H1 (cell line): ENCODE measurements around the gene PDE4D. TPM values are rescaled to one million over a fixed set of nuclear protein-coding genes. Genes with fewer than 3 reads are reported as not detected.

ENCODE experiments used
- BACH1 ChIP-seq: IDR thresholded peaks from 2 replicates; pipeline ENCODE4 v1.6.1; 2012; ENCODE audit warnings: low read length, improper control_type of control experiment
- HDAC2 ChIP-seq, 2 experiments: fragments of 300-600 bp in 1 of 2; sonication (generic) in 1 of 2; IDR thresholded peaks; 2 replicates each; pipeline ENCODE4 v1.6.1; 2011 to 2012; ENCODE audit warnings: low read depth in 2 of 2, low read length in 2 of 2, mild to moderate bottlenecking in 2 of 2, moderate library complexity in 2 of 2, borderline replicate concordance in 1 of 2, inconsistent platforms in 1 of 2
- SIX5 ChIP-seq: IDR thresholded peaks from 2 replicates; pipeline ENCODE4 v1.6.1; 2011; ENCODE audit warnings: mild to moderate bottlenecking, low read depth, low read length
- TAF1 ChIP-seq: IDR thresholded peaks from 2 replicates; pipeline ENCODE4 v1.6.1; 2011; ENCODE audit warnings: mild to moderate bottlenecking, low read depth, low read length
- ZNF274 ChIP-seq: IDR thresholded peaks from 2 replicates; pipeline ENCODE4 v1.7.0; 2012; ENCODE audit warnings: low read length, borderline replicate concordance; ENCODE audit errors: extremely low read depth
- polyA plus RNA-seq, 7 experiments: library from polyadenylated mRNA; depleted of rRNA in 3 of 7; stranded (reverse) in 5 of 7; unstranded in 2 of 7; fragments of >200 nt in 5 of 7; fragments of 200-250 nt in 2 of 7; gene quantifications; 1 replicate in 5 of 7; 2 replicates in 1 of 7; 4 replicates in 1 of 7; pipeline versions ENCODE4 v1.2.1 to v1.2.3, GENCODE V29; 2011 to 2013; ENCODE audit warnings: missing spikeins in 2 of 7, mixed read lengths in 2 of 7
- total RNA-seq: library from RNA; stranded (reverse); fragmentation: NEBNext Ultra II Directional; extraction: Animal tissue kit (Norgen Biotek cat#: 25700); gene quantifications from 2 replicates; pipeline ENCODE4 v1.2.1, GENCODE V29; 2021
- TF ChIP-seq, protein P1 (sequence below): IDR thresholded peaks from 2 replicates; pipeline ENCODE4 v1.6.1; 2011; ENCODE audit warnings: low read length, improper control_type of control experiment

The PDE4D gene
- total and polyA plus RNA-seq, 2 of the 8 experiments (the other 6 are each of a cell fraction or from before 2014, with no cell fraction given): 2.3 to 3.7 TPM

DNA sequence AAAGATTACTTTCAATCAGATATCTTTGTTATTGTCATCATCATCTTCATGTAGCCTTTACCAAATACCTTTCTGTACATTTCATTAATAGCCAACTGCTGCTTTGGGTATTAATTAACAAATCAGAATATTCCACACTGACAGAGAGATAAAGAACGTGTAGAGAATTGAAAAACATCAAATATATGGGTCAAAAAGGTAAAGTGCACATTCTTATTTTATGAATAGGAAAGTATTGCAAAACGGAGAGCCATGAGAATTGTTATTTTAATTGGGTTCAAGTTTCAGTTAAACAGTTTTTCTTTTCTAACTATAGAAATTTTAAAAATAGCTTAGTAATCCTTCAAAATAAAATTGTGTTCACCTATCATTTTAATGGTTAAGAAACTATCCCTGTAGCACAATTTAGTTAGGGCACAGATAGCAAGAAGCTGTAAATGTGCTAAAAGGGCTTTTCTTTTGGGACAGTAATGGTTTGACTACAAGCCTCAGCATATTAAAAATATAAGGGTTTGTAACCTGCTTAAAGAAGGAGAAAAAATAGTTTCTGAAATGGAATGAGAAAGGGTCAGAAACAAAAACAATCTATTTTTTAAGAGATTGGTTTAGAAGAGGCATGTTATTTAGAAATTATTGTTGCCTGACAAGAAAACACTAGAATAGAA is 62.9 kb downstream of the PDE4D start (continued):
- TF ChIP-seq, protein P1, sequence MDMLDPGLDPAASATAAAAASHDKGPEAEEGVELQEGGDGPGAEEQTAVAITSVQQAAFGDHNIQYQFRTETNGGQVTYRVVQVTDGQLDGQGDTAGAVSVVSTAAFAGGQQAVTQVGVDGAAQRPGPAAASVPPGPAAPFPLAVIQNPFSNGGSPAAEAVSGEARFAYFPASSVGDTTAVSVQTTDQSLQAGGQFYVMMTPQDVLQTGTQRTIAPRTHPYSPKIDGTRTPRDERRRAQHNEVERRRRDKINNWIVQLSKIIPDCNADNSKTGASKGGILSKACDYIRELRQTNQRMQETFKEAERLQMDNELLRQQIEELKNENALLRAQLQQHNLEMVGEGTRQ: no peak
- TF ChIP-seq SIX5 (no peak), BACH1 (no peak), HDAC2 (IDR thresholded peaks at IDR 0.05; ENCODE audit: borderline replicate concordance in 1 of 2, low read depth in 2 of 2, low read length in 2 of 2) (no peak), TAF1 (no peak), ZNF274 (no peak)
